ENCODE measurements around the gene ZNF536.

ZNF536 gene

GRCh38 chr19:30425885-30426838 lies 54.0 kb downstream of the ZNF536 start:
- no peak overlapping the region for H3K9ac ChIP-seq (ENCODE audit: low read length)
- no peaks in the 10 kb centered on the region for H3K36me3 ChIP-seq (ENCODE audit: control insufficient read depth, insufficient read depth, low read length)
- no peaks in the 10 kb centered on the region for H3K4me1 ChIP-seq (ENCODE audit: control insufficient read depth, insufficient read depth, low read length)
- no peak overlapping the region for H3K27ac ChIP-seq (ENCODE audit: low read depth, low read length)
- no peak overlapping the region for H3K4me3 ChIP-seq (ENCODE audit: low read depth, low read length)
- H3K9me3 ChIP-seq (ENCODE audit: control insufficient read depth, insufficient read depth, low read depth, low read length) = no peaks in the 10 kb centered on the region
- H3K27me3 ChIP-seq (ENCODE audit: control insufficient read depth, insufficient read depth, low read length) = no peaks in the 10 kb centered on the region

- H3K27me3 ChIP-seq (ENCODE audit: control insufficient read depth, insufficient read depth, low read length) = no peaks in the 10 kb centered on the region
- no peaks in the 10 kb centered on the region for H3K4me1 ChIP-seq (ENCODE audit: control insufficient read depth, insufficient read depth, low read length)
- no peaks in the 10 kb centered on the region for H3K36me3 ChIP-seq (ENCODE audit: control insufficient read depth, insufficient read depth, low read length)
- no peak overlapping the region for H3K9ac ChIP-seq (ENCODE audit: low read length)
- no peaks in the 10 kb centered on the region for H3K9me3 ChIP-seq (ENCODE audit: control insufficient read depth, insufficient read depth, low read depth, low read length)
- no peak overlapping the region for H3K4me3 ChIP-seq (ENCODE audit: low read depth, low read length)
- no peak overlapping the region for H3K27ac ChIP-seq (ENCODE audit: low read depth, low read length)
Measured at GRCh38 chr19:30426864-30427263, 54.7 kb downstream of the ZNF536 start.

GRCh38 chr19:30428092-30428680 lies 56.0 kb downstream of the ZNF536 start:
- Histone ChIP-seq H3K9ac (ENCODE audit: low read length) (no peak overlapping the region), H3K4me1 (ENCODE audit: control insufficient read depth, insufficient read depth, low read length) (no peaks in the 10 kb centered on the region), H3K27ac (ENCODE audit: low read depth, low read length) (no peak overlapping the region), H3K27me3 (ENCODE audit: control insufficient read depth, insufficient read depth, low read length) (no peaks in the 10 kb centered on the region), H3K36me3 (ENCODE audit: control insufficient read depth, insufficient read depth, low read length) (no peaks in the 10 kb centered on the region), H3K9me3 (ENCODE audit: control insufficient read depth, insufficient read depth, low read depth, low read length) (no peaks in the 10 kb centered on the region), H3K4me3 (ENCODE audit: low read depth, low read length) (no peak overlapping the region)

- Histone ChIP-seq H3K27ac (ENCODE audit: low read depth, low read length) (no peak overlapping the region), H3K27me3 (ENCODE audit: control insufficient read depth, insufficient read depth, low read length) (no peaks in the 10 kb centered on the region)
Measured at GRCh38 chr19:30428844-30429243, 56.7 kb downstream of the ZNF536 start.

GRCh38 chr19:30430206-30430734 lies 58.1 kb downstream of the ZNF536 start:
- Histone ChIP-seq H3K4me3 (ENCODE audit: low read depth, low read length) (no peak overlapping the region), H3K4me1 (ENCODE audit: control insufficient read depth, insufficient read depth, low read length) (no peaks in the 10 kb centered on the region), H3K36me3 (ENCODE audit: control insufficient read depth, insufficient read depth, low read length) (no peaks in the 10 kb centered on the region), H3K9ac (ENCODE audit: low read length) (no peak overlapping the region), H3K27ac (ENCODE audit: low read depth, low read length) (no peak overlapping the region), H3K9me3 (ENCODE audit: control insufficient read depth, insufficient read depth, low read depth, low read length) (peaks cover 6% of the 10 kb centered on the region), H3K27me3 (ENCODE audit: control insufficient read depth, insufficient read depth, low read length) (no peaks in the 10 kb centered on the region)

More at GRCh38 chr19:30428844-30429243, 56.7 kb downstream of the ZNF536 start:
- Histone ChIP-seq H3K9ac (ENCODE audit: low read length) (no peak overlapping the region), H3K36me3 (ENCODE audit: control insufficient read depth, insufficient read depth, low read length) (no peaks in the 10 kb centered on the region), H3K4me3 (ENCODE audit: low read depth, low read length) (no peak overlapping the region), H3K4me1 (ENCODE audit: control insufficient read depth, insufficient read depth, low read length) (no peaks in the 10 kb centered on the region), H3K9me3 (ENCODE audit: control insufficient read depth, insufficient read depth, low read depth, low read length) (no peaks in the 10 kb centered on the region)

- H3K27ac ChIP-seq (ENCODE audit: low read depth, low read length) = no peak overlapping the region
- peaks cover 7% of the 10 kb centered on the region for H3K9me3 ChIP-seq (ENCODE audit: control insufficient read depth, insufficient read depth, low read depth, low read length)
- H3K4me3 ChIP-seq (ENCODE audit: low read depth, low read length) = no peak overlapping the region
- no peaks in the 10 kb centered on the region for H3K4me1 ChIP-seq (ENCODE audit: control insufficient read depth, insufficient read depth, low read length)
- H3K36me3 ChIP-seq (ENCODE audit: control insufficient read depth, insufficient read depth, low read length) = no peaks in the 10 kb centered on the region
- no peak overlapping the region for H3K9ac ChIP-seq (ENCODE audit: low read length)
- no peaks in the 10 kb centered on the region for H3K27me3 ChIP-seq (ENCODE audit: control insufficient read depth, insufficient read depth, low read length)
Measured at GRCh38 chr19:30431591-30431990, 59.4 kb downstream of the ZNF536 start.

- Histone ChIP-seq H3K4me1 (ENCODE audit: control insufficient read depth, insufficient read depth, low read length) (no peaks in the 10 kb centered on the region), H3K9me3 (ENCODE audit: control insufficient read depth, insufficient read depth, low read depth, low read length) (peaks cover 7% of the 10 kb centered on the region), H3K27ac (ENCODE audit: low read depth, low read length) (no peak overlapping the region), H3K9ac (ENCODE audit: low read length) (no peak overlapping the region), H3K4me3 (ENCODE audit: low read depth, low read length) (no peak overlapping the region), H3K27me3 (ENCODE audit: control insufficient read depth, insufficient read depth, low read length) (no peaks in the 10 kb centered on the region), H3K36me3 (ENCODE audit: control insufficient read depth, insufficient read depth, low read length) (no peaks in the 10 kb centered on the region)
Measured at GRCh38 chr19:30434797-30435594, 62.8 kb downstream of the ZNF536 start.

GRCh38 chr19:30437869-30438268 lies 65.7 kb downstream of the ZNF536 start:
- H3K4me3 ChIP-seq (ENCODE audit: low read depth, low read length) = no peak overlapping the region
- no peaks in the 10 kb centered on the region for H3K36me3 ChIP-seq (ENCODE audit: control insufficient read depth, insufficient read depth, low read length)
- peaks cover 7% of the 10 kb centered on the region for H3K9me3 ChIP-seq (ENCODE audit: control insufficient read depth, insufficient read depth, low read depth, low read length)
- H3K27me3 ChIP-seq (ENCODE audit: control insufficient read depth, insufficient read depth, low read length) = no peaks in the 10 kb centered on the region
- H3K27ac ChIP-seq (ENCODE audit: low read depth, low read length) = no peak overlapping the region
- no peak overlapping the region for H3K9ac ChIP-seq (ENCODE audit: low read length)
- H3K4me1 ChIP-seq (ENCODE audit: control insufficient read depth, insufficient read depth, low read length) = no peaks in the 10 kb centered on the region

- no peaks in the 10 kb centered on the region for H3K4me1 ChIP-seq (ENCODE audit: control insufficient read depth, insufficient read depth, low read length)
- H3K9ac ChIP-seq (ENCODE audit: low read length) = no peak overlapping the region
- no peak overlapping the region for H3K27ac ChIP-seq (ENCODE audit: low read depth, low read length)
- H3K27me3 ChIP-seq (ENCODE audit: control insufficient read depth, insufficient read depth, low read length) = no peaks in the 10 kb centered on the region
- H3K36me3 ChIP-seq (ENCODE audit: control insufficient read depth, insufficient read depth, low read length) = no peaks in the 10 kb centered on the region
- H3K9me3 ChIP-seq (ENCODE audit: control insufficient read depth, insufficient read depth, low read depth, low read length) = peaks cover 7% of the 10 kb centered on the region
- H3K4me3 ChIP-seq (ENCODE audit: low read depth, low read length) = no peak overlapping the region
Measured at GRCh38 chr19:30439310-30439709, 67.1 kb downstream of the ZNF536 start.

- no peaks in the 10 kb centered on the region for H3K4me1 ChIP-seq (ENCODE audit: control insufficient read depth, insufficient read depth, low read length)
- no peak overlapping the region for H3K9ac ChIP-seq (ENCODE audit: low read length)
- no peaks in the 10 kb centered on the region for H3K27me3 ChIP-seq (ENCODE audit: control insufficient read depth, insufficient read depth, low read length)
- no peaks in the 10 kb centered on the region for H3K9me3 ChIP-seq (ENCODE audit: control insufficient read depth, insufficient read depth, low read depth, low read length)
- no peak overlapping the region for H3K4me3 ChIP-seq (ENCODE audit: low read depth, low read length)
- H3K27ac ChIP-seq (ENCODE audit: low read depth, low read length) = no peak overlapping the region
- H3K36me3 ChIP-seq (ENCODE audit: control insufficient read depth, insufficient read depth, low read length) = no peaks in the 10 kb centered on the region
Measured at GRCh38 chr19:30441011-30441410, 68.8 kb downstream of the ZNF536 start.
